SIG-M5 (cell line): Measurements from ENCODE around the gene BOD1L1.
A peak's percentile ranks its signal among the peaks of the same experiment; 100 is the strongest.

Source experiments
- DNase-seq: peaks from one replicate; lab custom pipeline; 2025; lab: John Stamatoyannopoulos, UW

Gene BOD1L1

GRCh38 chr4:13627606-13628311, at the start of gene BOD1L1:
BOD1L1 (minus strand) TSS chr4:13627725; CDS start chr4:13627587, 138 bp downstream.
- DNase-seq = peak; percentile 12

GRCh38 chr4:13674971-13675370, 47.4 kb upstream of the BOD1L1 start:
- no peak for DNase-seq

- no peak for DNase-seq
These were observed 45.6 kb upstream of the BOD1L1 start for GRCh38 chr4:13673167-13673566.

GRCh38 chr4:13670456-13671160, 43.1 kb upstream of the BOD1L1 start:
- DNase-seq = no peak

GRCh38 chr4:13665701-13666660, 38.5 kb upstream of the BOD1L1 start:
- DNase-seq = no peak

GRCh38 chr4:13659341-13660070, 32.0 kb upstream of the BOD1L1 start:
- no peak for DNase-seq

- no peak for DNase-seq
These were observed 29.3 kb upstream of the BOD1L1 start for GRCh38 chr4:13656569-13657405.

GRCh38 chr4:13654162-13654797, 26.8 kb upstream of the BOD1L1 start:
- no peak for DNase-seq

GRCh38 chr4:13653766-13654161, 26.2 kb upstream of the BOD1L1 start:
- DNase-seq = no peak

GRCh38 chr4:13647031-13647430, 19.5 kb upstream of the BOD1L1 start:
- no peak for DNase-seq

GRCh38 chr4:13645075-13645474, 17.6 kb upstream of the BOD1L1 start:
- no peak for DNase-seq

GRCh38 chr4:13642170-13642950, 14.8 kb upstream of the BOD1L1 start:
- no peak for DNase-seq

- DNase-seq = no peak
These were observed 13.6 kb upstream of the BOD1L1 start for GRCh38 chr4:13641084-13641483.

GRCh38 chr4:13640149-13640940, 12.8 kb upstream of the BOD1L1 start:
- no peak for DNase-seq

GRCh38 chr4:13635286-13635799, 7.8 kb upstream of the BOD1L1 start:
- DNase-seq = no peak

GRCh38 chr4:13633671-13634070, 6.1 kb upstream of the BOD1L1 start:
- no peak for DNase-seq

- no peak for DNase-seq
These were observed 333 bp downstream of the BOD1L1 start for GRCh38 chr4:13627178-13627605.

GRCh38 chr4:13626492-13627177, 890 bp downstream of the BOD1L1 start:
- no peak for DNase-seq
